H9 (cell line): ENCODE results near the gene DLG5. TPM values are rescaled to one million over a fixed set of nuclear protein-coding genes. Genes with fewer than 3 reads are reported as not detected.

Source experiments
- DNase-seq: peaks from one replicate; pipeline ENCODE4 v3.0.0-alpha.2; 2017
- H2AFZ ChIP-seq: one replicate; pipeline ENCODE4 v1.6.1; 2013; ENCODE audit warnings: mild to moderate bottlenecking, low read length, control low read depth, moderate library complexity
- H2AK5ac ChIP-seq: 2 replicates; pipeline ENCODE4 v1.6.1; 2013; ENCODE audit warnings: low read length, control low read depth, mixed read lengths; ENCODE audit not compliant: insufficient read length
- H2BK120ac ChIP-seq: one replicate; pipeline ENCODE4 v1.6.1; 2013; ENCODE audit warnings: low read depth, mild to moderate bottlenecking, low read length, control low read depth, inconsistent platforms; ENCODE audit not compliant: poor library complexity, severe bottlenecking
- H2BK12ac ChIP-seq: 2 replicates; pipeline ENCODE4 v1.6.1; 2013; ENCODE audit warnings: low read length, control low read depth, mixed read lengths, low read depth; ENCODE audit not compliant: insufficient read length
- H2BK15ac ChIP-seq: 2 replicates; pipeline ENCODE4 v1.6.1; 2013; ENCODE audit warnings: low read depth, low read length, control low read depth
- H2BK20ac ChIP-seq: one replicate; pipeline ENCODE4 v1.6.1; 2013; ENCODE audit warnings: low read depth, mild to moderate bottlenecking, low read length, control low read depth, inconsistent platforms; ENCODE audit not compliant: poor library complexity, severe bottlenecking
- H2BK5ac ChIP-seq: 2 replicates; pipeline ENCODE4 v1.6.1; 2013; ENCODE audit warnings: low read length, control low read depth, mixed read lengths; ENCODE audit not compliant: insufficient read length
- H3K14ac ChIP-seq: 2 replicates; pipeline ENCODE4 v1.6.1; 2013; ENCODE audit warnings: low read length, control low read depth; ENCODE audit not compliant: insufficient read depth
- H3K18ac ChIP-seq: 2 replicates; pipeline ENCODE4 v1.6.1; 2013; ENCODE audit warnings: low read depth, mild to moderate bottlenecking, mixed read lengths, low read length, control low read depth; ENCODE audit not compliant: insufficient read length
- H3K23ac ChIP-seq: 2 replicates; pipeline ENCODE4 v1.6.1; 2013; ENCODE audit warnings: low read length, control low read depth, mixed read lengths, low read depth; ENCODE audit not compliant: insufficient read length
- H3K23me2 ChIP-seq: 2 replicates; pipeline ENCODE4 v1.6.1; 2013; ENCODE audit warnings: low read depth, mild to moderate bottlenecking, mixed read lengths, low read length, control low read depth; ENCODE audit not compliant: insufficient read length, poor library complexity, severe bottlenecking
- H3K27ac ChIP-seq: 2 replicates; pipeline ENCODE4 v1.5.1; 2013; ENCODE audit warnings: low read length, control low read depth, mixed read lengths, low read depth; ENCODE audit not compliant: insufficient read length
- H3K27me3 ChIP-seq: 2 replicates; pipeline ENCODE4 v1.6.1; 2013; ENCODE audit warnings: low read length, control low read depth, inconsistent platforms; ENCODE audit not compliant: insufficient read depth
- H3K4ac ChIP-seq: 2 replicates; pipeline ENCODE4 v1.6.1; 2013; ENCODE audit warnings: low read depth, mild to moderate bottlenecking, control low read depth, inconsistent platforms, low read length, moderate library complexity
- H3K4me1 ChIP-seq: 2 replicates; pipeline ENCODE4 v1.6.1; 2013; ENCODE audit warnings: low read length, control low read depth, inconsistent platforms; ENCODE audit not compliant: insufficient read depth
- H3K4me2 ChIP-seq: 2 replicates; pipeline ENCODE4 v1.6.1; 2013; ENCODE audit warnings: low read length, control low read depth, mixed read lengths; ENCODE audit not compliant: insufficient read length, insufficient read depth
- H3K56ac ChIP-seq: 2 replicates; pipeline ENCODE4 v1.6.1; 2013; ENCODE audit warnings: low read depth, mild to moderate bottlenecking, mixed read lengths, low read length, control low read depth; ENCODE audit not compliant: insufficient read length
- H3K79me1 ChIP-seq: 2 replicates; pipeline ENCODE4 v1.6.1; 2013; ENCODE audit warnings: low read depth, mild to moderate bottlenecking, moderate library complexity, low read length, control low read depth, inconsistent platforms; ENCODE audit not compliant: insufficient read depth, poor library complexity, severe bottlenecking
- H3K79me2 ChIP-seq: 2 replicates; pipeline ENCODE4 v1.6.1; 2013; ENCODE audit warnings: low read length, control low read depth, inconsistent platforms; ENCODE audit not compliant: insufficient read depth
- H3K9ac ChIP-seq: 2 replicates; pipeline ENCODE4 v1.6.1; 2013; ENCODE audit warnings: low read length, control low read depth, mixed read lengths; ENCODE audit not compliant: insufficient read length; ENCODE audit errors: extremely low read depth
- H3K9me3 ChIP-seq: one replicate; pipeline ENCODE4 v1.6.1; 2013; ENCODE audit warnings: low read depth, low read length, inconsistent platforms; ENCODE audit not compliant: control insufficient read depth
- H3T11ph ChIP-seq: one replicate; pipeline ENCODE4 v1.6.1; 2013; ENCODE audit warnings: mild to moderate bottlenecking, low read length, control low read depth, inconsistent platforms
- H4K20me1 ChIP-seq: one replicate; pipeline ENCODE4 v1.6.1; 2013; ENCODE audit not compliant: control insufficient read depth, insufficient read length, insufficient read depth
- H4K5ac ChIP-seq: 2 replicates; pipeline ENCODE4 v1.6.1; 2013; ENCODE audit warnings: low read depth, mild to moderate bottlenecking, mixed read lengths, low read length, control low read depth; ENCODE audit not compliant: insufficient read length
- H4K8ac ChIP-seq: replicated peaks from 2 replicates; pipeline ENCODE4 v1.6.1; 2013; ENCODE audit warnings: low read length, control low read depth, mixed read lengths, low read depth; ENCODE audit not compliant: insufficient read length
- H4K91ac ChIP-seq: 2 replicates; pipeline ENCODE4 v1.6.1; 2013; ENCODE audit warnings: low read depth, mild to moderate bottlenecking, moderate library complexity, mixed read lengths, low read length, control low read depth; ENCODE audit not compliant: insufficient read length
- H3K27ac Mint-ChIP-seq, 3 experiments: 2 replicates in 2 of 3; 3 replicates in 1 of 3; pipeline ENCODE4 v1.8.0; 2020 to 2021; ENCODE audit warnings: mixed read lengths in 3 of 3, mild to moderate bottlenecking in 1 of 3, moderate library complexity in 1 of 3
- H3K27me3 Mint-ChIP-seq: 2 replicates; pipeline ENCODE4 v1.8.0; 2021; ENCODE audit warnings: low read depth, mild to moderate bottlenecking, moderate library complexity, mixed read lengths
- H3K36me3 Mint-ChIP-seq, 3 experiments: 2 replicates in 2 of 3; 3 replicates in 1 of 3; pipeline ENCODE4 v1.8.0; 2020 to 2021; ENCODE audit warnings: low read depth in 3 of 3, mixed read lengths in 3 of 3; ENCODE audit not compliant: insufficient read depth in 1 of 3
- H3K4me1 Mint-ChIP-seq, 2 experiments: 2 replicates each; pipeline ENCODE4 v1.8.0; 2020; ENCODE audit warnings: mixed read lengths in 2 of 2
- H3K4me3 Mint-ChIP-seq, 2 experiments: 2 replicates in 1 of 2; 3 replicates in 1 of 2; pipeline ENCODE4 v1.8.0; 2020 to 2021; ENCODE audit warnings: mild to moderate bottlenecking in 2 of 2, mixed read lengths in 2 of 2, moderate library complexity in 1 of 2
- H3K9me3 Mint-ChIP-seq, 2 experiments: 2 replicates in 1 of 2; 3 replicates in 1 of 2; pipeline ENCODE4 v1.8.0; 2020; ENCODE audit warnings: mild to moderate bottlenecking in 2 of 2, mixed read lengths in 2 of 2, moderate library complexity in 1 of 2
- WGBS: extraction: QIAGEN DNeasy Blood & Tissue Kit; methylation state at CpG from one replicate; pipeline ENCODE4 v1.1.7; 2013; ENCODE audit warnings: missing lambda C conversion rate, low lambda C conversion rate, mixed read lengths; ENCODE audit not compliant: insufficient read length; ENCODE audit errors: extremely low coverage; 5-methylcytosine and 5-hydroxymethylcytosine counted together
- total RNA-seq: library from RNA; stranded (reverse); gene quantifications from 2 replicates; pipeline ENCODE4 v1.2.1, GENCODE V29; 2021
- TF ChIP-seq, protein P1 (sequence below): fragments of 200-600 bp; sonication (generic); conservative IDR thresholded peaks from 3 replicates; pipeline ENCODE4 v1.8.0; 2021; ENCODE audit warnings: antibody characterized with exemption, mild to moderate bottlenecking

The DLG5 gene
- total RNA-seq, 1 experiment from 2014 or later, result 67.4 TPM

DNA sequence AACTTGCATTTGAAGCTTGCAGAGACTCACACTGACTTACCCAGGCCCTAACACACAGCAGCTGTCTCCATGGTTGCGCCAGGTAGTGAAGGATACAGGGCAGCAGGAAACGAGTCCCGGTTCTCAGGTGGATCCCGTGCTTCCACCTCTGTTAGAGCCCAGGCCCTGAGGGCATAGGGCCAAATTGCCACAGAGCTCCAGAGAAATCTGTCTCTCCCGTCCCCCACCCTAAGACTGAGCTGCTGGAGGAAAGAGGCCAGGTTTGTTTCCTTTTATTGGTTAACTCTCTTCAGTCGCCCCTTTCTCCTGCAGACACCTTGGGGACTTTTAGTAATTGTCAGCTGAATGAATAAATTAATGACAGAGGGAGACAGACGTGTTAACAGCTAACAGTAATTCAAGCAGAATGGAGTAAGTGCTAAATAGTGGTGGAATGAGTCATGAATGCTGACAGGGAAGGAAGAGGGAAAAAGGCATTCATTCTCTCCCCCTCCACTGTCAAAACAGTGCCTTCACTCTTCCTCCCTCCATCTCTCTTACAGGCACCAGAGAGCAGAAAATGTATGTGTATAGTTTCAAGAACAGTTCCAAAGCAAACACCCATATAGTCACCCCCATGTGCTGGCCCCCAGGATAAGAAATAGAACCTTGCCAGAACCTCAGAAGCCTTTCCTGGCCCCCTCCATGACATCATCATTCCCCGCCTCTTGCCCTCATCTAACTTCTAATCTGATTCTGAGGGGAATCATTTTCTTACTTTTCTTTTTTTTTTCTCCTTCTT is 16.8 kb upstream of the DLG5 start:
- Histone ChIP-seq H2BK15ac (no peak overlapping the region), H2BK120ac (no peak overlapping the region), H2BK12ac (no peak overlapping the region), H4K5ac (no peak overlapping the region), H3K9ac (no peak overlapping the region), H3K56ac (no peak overlapping the region), H3K23me2 (no peaks in the 10 kb centered on the region), H3K79me1 (no peaks in the 10 kb centered on the region), H3K27ac (no peak overlapping the region), H4K20me1 (no peaks in the 10 kb centered on the region), H2AK5ac (no peak overlapping the region), H2BK20ac (no peak overlapping the region), H3K79me2 (no peaks in the 10 kb centered on the region), H3K9me3 (no peaks in the 10 kb centered on the region), H3K23ac (no peak overlapping the region), H3K18ac (no peak overlapping the region), H4K8ac (no peak overlapping the region), H3K4me2 (no peak overlapping the region), H3K27me3 (no peaks in the 10 kb centered on the region), H4K91ac (no peak overlapping the region), H3T11ph (no peak overlapping the region), H3K4ac (no peak overlapping the region), H3K4me1 (0 out of 2 replicates have a peak, but pooled peaks cover 2% of the 10 kb centered on the region), H2AFZ (no peak overlapping the region), H2BK5ac (no peak overlapping the region), H3K14ac (no peak overlapping the region; the same call in 1 of the 2 replicates)
- H3K27ac Mint-ChIP-seq, result peak overlapping the region; percentile 20 to 51 (median 46); a peak in 4 of 7 replicates
- H3K9me3 Mint-ChIP-seq, result no peaks in the 10 kb centered on the region
- TF ChIP-seq, protein P1, sequence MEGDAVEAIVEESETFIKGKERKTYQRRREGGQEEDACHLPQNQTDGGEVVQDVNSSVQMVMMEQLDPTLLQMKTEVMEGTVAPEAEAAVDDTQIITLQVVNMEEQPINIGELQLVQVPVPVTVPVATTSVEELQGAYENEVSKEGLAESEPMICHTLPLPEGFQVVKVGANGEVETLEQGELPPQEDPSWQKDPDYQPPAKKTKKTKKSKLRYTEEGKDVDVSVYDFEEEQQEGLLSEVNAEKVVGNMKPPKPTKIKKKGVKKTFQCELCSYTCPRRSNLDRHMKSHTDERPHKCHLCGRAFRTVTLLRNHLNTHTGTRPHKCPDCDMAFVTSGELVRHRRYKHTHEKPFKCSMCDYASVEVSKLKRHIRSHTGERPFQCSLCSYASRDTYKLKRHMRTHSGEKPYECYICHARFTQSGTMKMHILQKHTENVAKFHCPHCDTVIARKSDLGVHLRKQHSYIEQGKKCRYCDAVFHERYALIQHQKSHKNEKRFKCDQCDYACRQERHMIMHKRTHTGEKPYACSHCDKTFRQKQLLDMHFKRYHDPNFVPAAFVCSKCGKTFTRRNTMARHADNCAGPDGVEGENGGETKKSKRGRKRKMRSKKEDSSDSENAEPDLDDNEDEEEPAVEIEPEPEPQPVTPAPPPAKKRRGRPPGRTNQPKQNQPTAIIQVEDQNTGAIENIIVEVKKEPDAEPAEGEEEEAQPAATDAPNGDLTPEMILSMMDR, result no peak
- peaks cover 26 to 30% of the 10 kb centered on the region in 2 experiments for H3K4me1 Mint-ChIP-seq
- peak; percentile 84 for DNase-seq
- WGBS, result no CpG with 5 or more reads among the region's 8 CpGs
- peaks cover 1% of the 10 kb centered on the region for H3K27me3 Mint-ChIP-seq
- no peaks in the 10 kb centered on the region; a peak in 1 of 7 replicates for H3K36me3 Mint-ChIP-seq
- no peak overlapping the region for H3K4me3 Mint-ChIP-seq
